ENCODE measurements around the gene PPP1R37. TPM values are rescaled to one million over a fixed set of nuclear protein-coding genes. Genes with fewer than 3 reads are reported as not detected.

PPP1R37 gene
- total RNA-seq, 1 donor = 53.6 TPM

- H3K9me3 ChIP-seq (ENCODE audit: low read depth, low read length) = no peaks in the 10 kb centered on the region
Measured at GRCh38 chr19:45097450-45097775, 4.4 kb downstream of the PPP1R37 start.

DNA sequence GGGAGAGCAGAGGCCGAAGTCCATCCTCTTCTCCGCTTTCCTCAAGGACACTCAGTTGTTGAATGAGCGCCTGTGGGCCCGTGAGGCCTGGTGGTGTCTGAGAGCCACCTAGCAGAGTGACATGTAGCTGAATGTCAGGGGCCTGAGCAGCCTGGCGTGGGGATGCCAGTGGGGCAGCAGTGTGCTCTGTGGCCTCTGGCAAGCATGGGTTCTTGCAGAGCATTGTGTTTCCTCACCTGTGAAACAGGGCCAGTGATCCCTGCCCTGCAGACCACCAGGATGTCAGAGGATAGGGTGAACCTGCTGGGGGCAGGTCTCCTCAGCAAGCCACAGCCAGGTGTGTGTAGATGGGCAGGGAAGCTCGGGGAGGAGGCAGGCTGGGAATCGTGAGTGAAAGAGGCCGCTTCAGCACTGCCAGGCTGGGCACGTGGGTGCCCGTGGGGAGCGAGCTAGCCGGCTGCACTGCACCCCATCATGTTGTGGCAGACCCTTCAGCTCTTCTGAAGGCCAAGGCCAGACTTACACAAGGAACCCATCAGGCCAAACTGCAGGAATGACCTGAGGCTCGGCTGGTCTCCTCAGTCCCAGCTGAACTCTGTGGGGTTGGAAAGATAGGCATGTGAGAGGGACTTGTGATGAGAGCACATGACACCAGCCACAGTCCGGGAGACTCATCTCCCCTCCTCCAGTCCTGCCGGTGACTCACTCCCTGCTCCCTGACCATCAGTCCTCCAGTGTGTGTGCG lies 5.0 kb downstream of the PPP1R37 start:
- H3K4me2 ChIP-seq (ENCODE audit: insufficient read depth, low read length) = peak overlapping the region; percentile 74
- H3K4me3 ChIP-seq (ENCODE audit: insufficient read depth, low read length) = peak overlapping the region; percentile 22
- H3K36me3 ChIP-seq (ENCODE audit: insufficient read depth, low read length) = no peaks in the 10 kb centered on the region
- peaks cover 100% of the 10 kb centered on the region for H3K79me2 ChIP-seq (ENCODE audit: insufficient read depth, low read length)
- H4K20me1 ChIP-seq (ENCODE audit: insufficient read depth, low read length) = peaks cover 91% of the 10 kb centered on the region
- peaks cover 48% of the 10 kb centered on the region for H3K4me1 ChIP-seq (ENCODE audit: insufficient read depth, low read length)
- H3K27ac ChIP-seq (ENCODE audit: low read depth, low read length) = peak overlapping the region; percentile 94
- H3K9me3 ChIP-seq (ENCODE audit: low read depth, low read length) = no peaks in the 10 kb centered on the region
- no peak for TF ChIP-seq CTCF (IDR thresholded peaks at IDR 0.05; ENCODE audit: extremely low read depth, low read depth, low read length)
- DNase-seq (ENCODE audit: insufficient read length, low spot score, missing footprints) = peak; percentile 100
- no peaks in the 10 kb centered on the region for H3K27me3 ChIP-seq (ENCODE audit: insufficient read depth, low read length)
- peak overlapping the region; percentile 45 for H2AFZ ChIP-seq (ENCODE audit: low read length)

More at GRCh38 chr19:45097450-45097775, 4.4 kb downstream of the PPP1R37 start:
- no peak for DNase-seq (ENCODE audit: insufficient read length, low spot score, missing footprints)
- H3K36me3 ChIP-seq (ENCODE audit: insufficient read depth, low read length) = no peaks in the 10 kb centered on the region
- H4K20me1 ChIP-seq (ENCODE audit: insufficient read depth, low read length) = peaks cover 86% of the 10 kb centered on the region
- no peak overlapping the region for H2AFZ ChIP-seq (ENCODE audit: low read length)
- no peaks in the 10 kb centered on the region for H3K27me3 ChIP-seq (ENCODE audit: insufficient read depth, low read length)
- no peak overlapping the region for H3K4me3 ChIP-seq (ENCODE audit: insufficient read depth, low read length)
- TF ChIP-seq CTCF (IDR thresholded peaks at IDR 0.05; ENCODE audit: extremely low read depth, low read depth, low read length) = no peak
- H3K4me1 ChIP-seq (ENCODE audit: insufficient read depth, low read length) = peaks cover 45% of the 10 kb centered on the region
- peak overlapping the region; percentile 94 for H3K27ac ChIP-seq (ENCODE audit: low read depth, low read length)
- H3K79me2 ChIP-seq (ENCODE audit: insufficient read depth, low read length) = peaks cover 94% of the 10 kb centered on the region
- no peak overlapping the region for H3K4me2 ChIP-seq (ENCODE audit: insufficient read depth, low read length)

DNA sequence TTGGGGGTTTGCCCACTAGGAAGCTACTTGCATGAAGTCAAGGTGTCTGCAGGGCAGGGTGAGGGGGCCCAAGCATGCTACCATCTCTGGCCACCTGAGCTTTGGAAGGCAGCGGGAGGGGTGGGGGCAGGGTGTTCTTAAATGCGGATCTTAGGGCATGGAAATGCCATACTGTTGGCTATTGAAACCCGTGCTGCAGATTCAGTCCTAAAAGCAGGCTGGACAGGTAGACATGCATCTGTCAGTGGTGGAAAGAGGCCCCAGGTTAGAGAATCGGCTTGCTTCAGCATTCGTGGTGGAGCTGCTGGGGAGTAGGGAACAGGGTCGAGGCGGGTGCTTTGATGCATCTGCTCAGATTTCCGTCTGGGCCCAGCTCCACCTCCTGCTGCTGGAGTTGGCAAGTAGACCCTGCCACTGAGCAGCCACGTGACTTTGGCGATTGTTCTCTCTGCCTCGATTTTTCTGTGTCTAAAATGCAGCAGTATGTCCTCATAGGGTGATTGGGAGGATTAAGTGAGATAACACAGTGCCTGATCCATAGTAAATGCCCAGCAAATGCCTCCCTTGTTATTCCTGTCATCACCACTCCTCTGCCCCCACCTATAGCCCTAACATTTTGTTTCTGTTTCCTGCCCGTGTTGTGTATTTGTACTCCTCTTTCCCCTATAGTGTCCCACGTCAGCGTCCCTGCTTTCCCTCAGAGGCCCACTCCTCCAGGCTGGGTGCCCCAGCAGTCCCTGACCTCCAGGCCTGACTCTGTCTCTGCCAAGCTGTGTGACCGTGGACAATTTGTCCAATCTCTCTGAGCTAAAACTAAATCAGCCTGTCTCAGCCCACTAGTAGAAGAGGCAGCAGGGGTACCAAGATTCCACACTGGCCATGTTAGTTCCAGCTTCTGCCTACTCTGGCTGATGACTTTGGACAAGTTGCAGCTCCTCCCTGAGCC lies 5.8 kb downstream of the PPP1R37 start:
- TF ChIP-seq CTCF (IDR thresholded peaks at IDR 0.05; ENCODE audit: extremely low read depth, low read depth, low read length) = no peak
- H3K27me3 ChIP-seq (ENCODE audit: insufficient read depth, low read length) = no peaks in the 10 kb centered on the region
- H3K79me2 ChIP-seq (ENCODE audit: insufficient read depth, low read length) = peaks cover 100% of the 10 kb centered on the region
- peak overlapping the region; percentile 22 for H3K4me3 ChIP-seq (ENCODE audit: insufficient read depth, low read length)
- peaks cover 48% of the 10 kb centered on the region for H3K4me1 ChIP-seq (ENCODE audit: insufficient read depth, low read length)
- H3K36me3 ChIP-seq (ENCODE audit: insufficient read depth, low read length) = no peaks in the 10 kb centered on the region
- H2AFZ ChIP-seq (ENCODE audit: low read length) = no peak overlapping the region
- H3K9me3 ChIP-seq (ENCODE audit: low read depth, low read length) = no peaks in the 10 kb centered on the region
- peak overlapping the region; percentile 74 for H3K4me2 ChIP-seq (ENCODE audit: insufficient read depth, low read length)
- H4K20me1 ChIP-seq (ENCODE audit: insufficient read depth, low read length) = peaks cover 92% of the 10 kb centered on the region
- no peak for DNase-seq (ENCODE audit: insufficient read length, low spot score, missing footprints)
- H3K27ac ChIP-seq (ENCODE audit: low read depth, low read length) = peak overlapping the region; percentile 94

Measured in osteoblast (primary cell).